Uterus (tissue), 4 donors: Measurements from ENCODE around the gene CCNYL1. TPM values are rescaled to one million over a fixed set of nuclear protein-coding genes. Genes with fewer than 3 reads are reported as not detected.
"Not testable (repeated sequence)": the region's sequence is repeated elsewhere in the genome, so short reads cannot be mapped to it uniquely, and the experiment has no call there.

ENCODE experiments used
- DNase-seq, 2 donors: peaks; one replicate each; pipeline ENCODE4 v3.0.0-alpha.2; 2019 to 2020
- H3K27ac ChIP-seq, 2 donors: fragments of 200-600 bp; sonication (generic); 1 replicate in 1 of 2; 2 replicates in 1 of 2; pipeline ENCODE4 v1.5.1; 2016 to 2018
- H3K27me3 ChIP-seq, 2 donors: fragments of 200-600 bp; sonication (generic); one replicate each; pipeline ENCODE4 v1.5.1; 2018 to 2019; ENCODE audit warnings: control low read depth in 1 of 2
- H3K36me3 ChIP-seq, 2 donors: fragments of 200-600 bp; sonication (generic); one replicate each; pipeline ENCODE4 v1.5.1; 2019; ENCODE audit warnings: control low read depth in 1 of 2
- H3K4me1 ChIP-seq, 2 donors: fragments of 200-600 bp; sonication (generic); one replicate each; pipeline ENCODE4 v1.5.1; 2018 to 2019; ENCODE audit warnings: control low read depth in 1 of 2
- H3K4me3 ChIP-seq, 2 donors: fragments of 200-600 bp; sonication (generic); 1 replicate in 1 of 2; 2 replicates in 1 of 2; pipeline ENCODE4 v1.5.1; 2018 to 2019; ENCODE audit warnings: mild to moderate bottlenecking in 1 of 2
- H3K9me3 ChIP-seq, 2 donors: fragments of 200-600 bp; sonication (generic); one replicate each; pipeline ENCODE4 v1.5.1; 2019; ENCODE audit warnings: control low read depth in 1 of 2
- CTCF ChIP-seq, 4 experiments: fragments of 200-600 bp in 2 of 4; fragments of 450-650 bp in 2 of 4; sonication (generic) in 2 of 4; IDR thresholded peaks; one replicate each; pipeline ENCODE4 v1.5.1; 2016 to 2019; ENCODE audit warnings: antibody characterized with exemption in 4 of 4, mild to moderate bottlenecking in 2 of 4, moderate library complexity in 1 of 4
- POLR2A ChIP-seq, 2 donors: fragments of 450-650 bp; IDR thresholded peaks; one replicate each; pipeline ENCODE4 v1.6.1; 2016; ENCODE audit warnings: antibody characterized with exemption in 2 of 2, mild to moderate bottlenecking in 1 of 2, moderate library complexity in 1 of 2
- intact Hi-C: fragments of 100-400 bp; cut with DNase I; formaldehyde crosslinking; loops from one replicate; pipeline ENCODE4 v1.15.1; 2023; ENCODE audit warnings: low total_unique reads
- total RNA-seq, 4 donors: library from RNA; depleted of rRNA in 3 of 4; stranded (reverse); fragments of >200 nt in 3 of 4; gene quantifications; one replicate each; pipeline versions ENCODE4 v1.1.0 to v1.2.4, GENCODE V29; 2014 to 2023
- donor health status: DM: yes; HTN: yes; CAD: no.

The CCNYL1 gene
- total RNA-seq, 4 donors from 2014 or later: 4.1 to 32.6 (median 15.7) TPM

DNA sequence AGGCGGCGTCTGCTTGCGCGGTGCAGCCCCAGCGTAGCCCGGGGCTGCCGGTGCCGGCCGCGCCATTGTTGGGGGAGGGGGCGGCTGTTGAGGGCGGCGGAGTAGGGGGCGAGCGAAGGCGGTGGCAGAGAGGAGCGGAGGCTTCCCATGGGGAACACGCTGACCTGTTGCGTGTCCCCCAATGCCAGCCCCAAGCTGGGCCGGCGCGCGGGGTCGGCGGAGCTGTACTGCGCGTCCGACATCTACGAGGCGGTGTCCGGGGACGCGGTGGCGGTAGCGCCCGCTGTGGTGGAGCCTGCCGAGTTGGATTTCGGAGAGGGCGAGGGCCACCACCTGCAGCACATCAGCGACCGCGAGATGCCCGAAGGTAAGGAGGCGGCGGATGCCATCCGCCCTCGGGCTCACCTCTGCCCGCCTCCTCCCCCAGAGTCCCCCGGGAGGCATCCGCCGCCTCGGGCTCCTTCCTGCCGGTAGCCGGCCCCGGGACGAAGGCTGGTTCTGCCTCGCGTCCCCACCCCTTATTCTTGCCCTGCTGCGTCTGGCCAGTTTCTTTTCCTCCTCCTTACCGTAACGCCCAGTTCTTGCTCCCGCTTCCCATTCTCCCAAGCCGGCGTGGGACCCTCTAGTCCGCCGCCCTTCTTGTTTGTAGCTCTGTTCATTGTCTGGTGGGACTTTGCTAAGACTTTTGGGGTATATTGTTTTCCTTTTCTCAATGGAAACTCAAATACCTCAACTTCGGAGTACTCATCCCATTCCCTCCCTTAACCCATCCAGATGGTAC lies 500 bp downstream of the CCNYL1 start:
- Histone ChIP-seq H3K36me3 (no peaks in the 10 kb centered on the region), H3K4me3 (peak overlapping the region; percentile 72 to 91), H3K27ac (peak overlapping the region; percentile 81 to 86), H3K4me1 (no peaks in the 10 kb centered on the region), H3K9me3 (no peaks in the 10 kb centered on the region), H3K27me3 (no peaks in the 10 kb centered on the region)
- peak in 1 of 2 donors; percentile 27 for DNase-seq
- no peak for TF ChIP-seq CTCF (IDR thresholded peaks at IDR 0.05)
- no peak for TF ChIP-seq POLR2A (IDR thresholded peaks at IDR 0.05)
- intact Hi-C loops: no loop called here

- H3K4me1 ChIP-seq: no peaks in the 10 kb centered on the region
- H3K27me3 ChIP-seq: no peaks in the 10 kb centered on the region
- H3K4me3 ChIP-seq: no peak overlapping the region
- H3K36me3 ChIP-seq: no peaks in the 10 kb centered on the region
- intact Hi-C loops: no loop called here
- TF ChIP-seq POLR2A (IDR thresholded peaks at IDR 0.05): no peak
- no peak for TF ChIP-seq CTCF (IDR thresholded peaks at IDR 0.05)
- no peak for DNase-seq
- H3K27ac ChIP-seq: no peak overlapping the region
- no peaks in the 10 kb centered on the region for H3K9me3 ChIP-seq
Observed at GRCh38 chr2:207716056-207716455, 4.6 kb downstream of the CCNYL1 start.

GRCh38 chr2:207718521-207718920 lies 7.1 kb downstream of the CCNYL1 start:
- H3K4me1 ChIP-seq: no peaks in the 10 kb centered on the region
- no peak overlapping the region for H3K4me3 ChIP-seq
- H3K36me3 ChIP-seq: no peaks in the 10 kb centered on the region
- H3K27ac ChIP-seq: no peak overlapping the region
- DNase-seq: no peak
- intact Hi-C loops: no loop called here
- no peaks in the 10 kb centered on the region for H3K27me3 ChIP-seq
- no peaks in the 10 kb centered on the region for H3K9me3 ChIP-seq
- no peak for TF ChIP-seq POLR2A (IDR thresholded peaks at IDR 0.05)
- TF ChIP-seq CTCF (IDR thresholded peaks at IDR 0.05): no peak

DNA sequence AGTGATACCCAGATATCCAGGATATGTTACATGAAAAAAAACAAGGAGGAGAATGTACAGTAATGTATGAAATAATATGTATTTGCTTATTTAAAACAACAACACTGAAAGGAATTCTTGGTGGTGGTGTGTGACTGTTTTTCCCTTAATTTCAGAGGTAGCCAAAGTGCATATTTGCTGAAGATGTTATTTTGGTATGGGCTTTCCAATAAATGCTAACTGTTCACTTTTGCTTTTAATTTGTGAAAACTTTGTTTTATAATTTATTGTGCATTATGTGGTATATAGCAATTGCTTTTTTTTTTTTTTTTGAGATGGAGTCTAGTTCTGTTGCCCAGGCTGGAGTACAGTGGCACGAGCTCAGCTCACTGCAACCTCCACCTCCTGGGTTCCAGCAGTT lies 7.6 kb downstream of the CCNYL1 start:
- no peak for DNase-seq
- no peaks in the 10 kb centered on the region for H3K4me1 ChIP-seq
- no peaks in the 10 kb centered on the region for H3K9me3 ChIP-seq
- intact Hi-C loops: no loop called here
- H3K36me3 ChIP-seq: no peaks in the 10 kb centered on the region
- no peak overlapping the region for H3K27ac ChIP-seq
- no peak for TF ChIP-seq POLR2A (IDR thresholded peaks at IDR 0.05)
- TF ChIP-seq CTCF (IDR thresholded peaks at IDR 0.05): no peak
- H3K4me3 ChIP-seq: no peak overlapping the region
- H3K27me3 ChIP-seq: no peaks in the 10 kb centered on the region

DNA sequence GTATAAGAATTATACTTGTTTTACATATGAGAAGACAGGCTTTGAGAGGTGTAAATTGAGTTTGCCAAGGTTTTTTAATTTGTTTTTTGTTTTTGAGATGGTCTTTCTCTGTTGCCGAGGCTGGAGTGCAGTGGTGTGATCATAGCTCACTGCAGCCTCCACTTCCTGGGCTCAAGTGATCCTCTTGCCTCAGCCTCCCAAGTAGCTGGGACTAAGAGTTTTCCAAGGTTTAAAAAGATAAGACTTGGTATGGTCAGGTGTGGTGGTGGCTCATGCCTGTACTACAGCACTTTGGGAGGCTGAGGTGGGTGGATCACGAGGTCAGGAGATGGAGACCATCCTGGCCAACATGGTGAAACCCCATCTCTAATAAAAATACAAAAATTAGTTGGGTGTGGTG lies 8.2 kb downstream of the CCNYL1 start:
- H3K27ac ChIP-seq, intact Hi-C loops, DNase-seq, H3K4me1 ChIP-seq, H3K9me3 ChIP-seq, H3K4me3 ChIP-seq, H3K27me3 ChIP-seq, H3K36me3 ChIP-seq: not testable (repeated sequence)
